Ascending aorta (tissue), 2 donors: Measurements from ENCODE around the gene FBXL17. TPM values are rescaled to one million over a fixed set of nuclear protein-coding genes. Genes with fewer than 3 reads are reported as not detected.

Source experiments
- DNase-seq, 2 donors: peaks; one replicate each; pipeline ENCODE4 v3.0.0-alpha.2; 2019; ENCODE audit warnings: low spot score in 2 of 2
- H3K27ac ChIP-seq, 2 donors: fragments of 200-600 bp; sonication (generic); one replicate each; pipeline ENCODE4 v1.5.1; 2016 to 2017; ENCODE audit warnings: mild to moderate bottlenecking in 1 of 2
- H3K27me3 ChIP-seq: fragments of 200-600 bp; sonication (generic); one replicate; pipeline ENCODE4 v1.5.1; 2017
- H3K36me3 ChIP-seq, 2 donors: fragments of 200-600 bp; sonication (generic); one replicate each; pipeline ENCODE4 v1.5.1; 2016
- H3K4me1 ChIP-seq, 2 donors: fragments of 200-600 bp; sonication (generic); one replicate each; pipeline ENCODE4 v1.5.1; 2016 to 2017; ENCODE audit warnings: mild to moderate bottlenecking in 1 of 2
- H3K4me3 ChIP-seq, 2 donors: fragments of 200-600 bp; sonication (generic); one replicate each; pipeline ENCODE4 v1.5.1; 2016 to 2017; ENCODE audit warnings: mild to moderate bottlenecking in 1 of 2
- H3K9me3 ChIP-seq, 2 donors: fragments of 200-600 bp; sonication (generic); one replicate each; pipeline ENCODE4 v1.5.1; 2016
- CTCF ChIP-seq, 3 experiments: fragments of 200-600 bp in 2 of 3; fragments of 450-650 bp in 1 of 3; sonication (generic) in 2 of 3; IDR thresholded peaks; one replicate each; pipeline ENCODE4 v1.5.1; 2016 to 2019; ENCODE audit warnings: antibody characterized with exemption in 3 of 3, mild to moderate bottlenecking in 1 of 3, moderate library complexity in 1 of 3
- intact Hi-C: fragments of 100-400 bp; cut with DNase I; formaldehyde crosslinking; loops from one replicate; pipeline ENCODE4 v1.15.1; 2023
- total RNA-seq: library from RNA; depleted of rRNA; stranded (reverse); fragments of >200 nt; gene quantifications from one replicate; pipeline ENCODE4 v1.1.0, GENCODE V29; 2016

FBXL17 gene
- total RNA-seq, 1 donor from 2014 or later: 13.6 TPM

- H3K4me3 ChIP-seq: no peak overlapping the region
- H3K9me3 ChIP-seq: no peaks in the 10 kb centered on the region
- no peaks in the 10 kb centered on the region for H3K27me3 ChIP-seq
- H3K27ac ChIP-seq: no peak overlapping the region
- no peak for DNase-seq
- H3K4me1 ChIP-seq: peaks cover 0 to 6% of the 10 kb centered on the region in 2 donors
- no peak for TF ChIP-seq CTCF (IDR thresholded peaks at IDR 0.05)
- peaks cover 0 to 8% of the 10 kb centered on the region in 2 donors for H3K36me3 ChIP-seq
- intact Hi-C loops: no loop called here
Observed at GRCh38 chr5:108361239-108361638, 20.7 kb downstream of the FBXL17 start.

- no peak overlapping the region for H3K4me3 ChIP-seq
- H3K4me1 ChIP-seq: peaks cover 0 to 6% of the 10 kb centered on the region in 2 donors
- no peak for TF ChIP-seq CTCF (IDR thresholded peaks at IDR 0.05)
- no peaks in the 10 kb centered on the region for H3K9me3 ChIP-seq
- no peaks in the 10 kb centered on the region for H3K27me3 ChIP-seq
- H3K27ac ChIP-seq: no peak overlapping the region
- peaks cover 0 to 8% of the 10 kb centered on the region in 2 donors for H3K36me3 ChIP-seq
- intact Hi-C loops: no loop called here
- DNase-seq: no peak
Observed at GRCh38 chr5:108360280-108360679, 21.6 kb downstream of the FBXL17 start.

- H3K4me1 ChIP-seq: no peaks in the 10 kb centered on the region
Observed at GRCh38 chr5:108356286-108356685, 25.6 kb downstream of the FBXL17 start.

GRCh38 chr5:108353087-108353486, 28.8 kb downstream of the FBXL17 start:
- Histone ChIP-seq H3K27me3 (no peaks in the 10 kb centered on the region), H3K9me3 (no peaks in the 10 kb centered on the region), H3K4me1 (no peaks in the 10 kb centered on the region), H3K4me3 (no peak overlapping the region), H3K36me3 (no peaks in the 10 kb centered on the region), H3K27ac (no peak overlapping the region)
- intact Hi-C loops: no loop called here
- DNase-seq: no peak
- TF ChIP-seq CTCF (IDR thresholded peaks at IDR 0.05): no peak

More at GRCh38 chr5:108356286-108356685, 25.6 kb downstream of the FBXL17 start:
- Histone ChIP-seq H3K4me3 (no peak overlapping the region), H3K27ac (no peak overlapping the region), H3K27me3 (no peaks in the 10 kb centered on the region), H3K9me3 (no peaks in the 10 kb centered on the region), H3K36me3 (no peaks in the 10 kb centered on the region)
- no peak for DNase-seq
- intact Hi-C loops: no loop called here
- no peak for TF ChIP-seq CTCF (IDR thresholded peaks at IDR 0.05)

- H3K4me3 ChIP-seq: no peak overlapping the region
- intact Hi-C loops: loop anchor here (5.0 kb wide), 1 partner anchor 83 kb away; no protein-coding TSS in a partner anchor
- no peaks in the 10 kb centered on the region for H3K27me3 ChIP-seq
- no peak overlapping the region for H3K27ac ChIP-seq
- DNase-seq: no peak
- no peaks in the 10 kb centered on the region for H3K9me3 ChIP-seq
- no peaks in the 10 kb centered on the region for H3K4me1 ChIP-seq
- TF ChIP-seq CTCF (IDR thresholded peaks at IDR 0.05): peak in 2 of 3 experiments; percentile 16 to 41
- no peaks in the 10 kb centered on the region for H3K36me3 ChIP-seq
Observed at GRCh38 chr5:108345541-108346171, 36.2 kb downstream of the FBXL17 start.
